Fibroblast of lung (primary cell): ENCODE data around the gene SCIN.

Source experiments
- EZH2 ChIP-seq: IDR thresholded peaks from 2 replicates; pipeline ENCODE4 v1.5.1; 2012; ENCODE audit warnings: low read length, control low read depth, mild to moderate bottlenecking; ENCODE audit errors: missing control alignments
- TF ChIP-seq, protein P1 (sequence below), 2 donors: IDR thresholded peaks in 1 of 2; conservative IDR thresholded peaks in 1 of 2; 1 replicate in 1 of 2; 2 replicates in 1 of 2; pipeline ENCODE4 v1.5.1; 2011 to 2012; ENCODE audit warnings: low read length in 2 of 2, control low read depth in 1 of 2, inconsistent platforms in 1 of 2, low read depth in 1 of 2, mild to moderate bottlenecking in 1 of 2

DNA sequence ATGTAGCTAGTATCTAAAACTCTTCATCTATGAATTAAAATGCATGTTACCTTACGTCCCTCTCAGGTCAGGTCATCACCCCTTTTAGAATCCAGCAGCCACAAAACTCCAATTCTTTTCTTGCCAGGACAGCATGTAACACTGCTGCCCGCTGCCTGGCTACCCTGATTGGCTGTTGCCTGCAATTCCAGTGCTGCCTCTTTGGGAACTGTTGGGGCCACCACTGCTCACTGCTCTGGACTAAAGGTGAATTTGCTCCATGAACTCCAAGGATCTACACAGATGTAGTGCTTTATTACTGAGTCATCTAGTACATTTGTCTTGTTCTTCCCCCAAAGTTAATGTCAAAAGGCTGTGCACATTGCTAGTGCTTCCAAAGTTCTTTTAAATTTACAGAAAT lies 40.4 kb downstream of the SCIN start:
- TF ChIP-seq, protein P1, sequence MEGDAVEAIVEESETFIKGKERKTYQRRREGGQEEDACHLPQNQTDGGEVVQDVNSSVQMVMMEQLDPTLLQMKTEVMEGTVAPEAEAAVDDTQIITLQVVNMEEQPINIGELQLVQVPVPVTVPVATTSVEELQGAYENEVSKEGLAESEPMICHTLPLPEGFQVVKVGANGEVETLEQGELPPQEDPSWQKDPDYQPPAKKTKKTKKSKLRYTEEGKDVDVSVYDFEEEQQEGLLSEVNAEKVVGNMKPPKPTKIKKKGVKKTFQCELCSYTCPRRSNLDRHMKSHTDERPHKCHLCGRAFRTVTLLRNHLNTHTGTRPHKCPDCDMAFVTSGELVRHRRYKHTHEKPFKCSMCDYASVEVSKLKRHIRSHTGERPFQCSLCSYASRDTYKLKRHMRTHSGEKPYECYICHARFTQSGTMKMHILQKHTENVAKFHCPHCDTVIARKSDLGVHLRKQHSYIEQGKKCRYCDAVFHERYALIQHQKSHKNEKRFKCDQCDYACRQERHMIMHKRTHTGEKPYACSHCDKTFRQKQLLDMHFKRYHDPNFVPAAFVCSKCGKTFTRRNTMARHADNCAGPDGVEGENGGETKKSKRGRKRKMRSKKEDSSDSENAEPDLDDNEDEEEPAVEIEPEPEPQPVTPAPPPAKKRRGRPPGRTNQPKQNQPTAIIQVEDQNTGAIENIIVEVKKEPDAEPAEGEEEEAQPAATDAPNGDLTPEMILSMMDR (conservative IDR thresholded peaks at IDR 0.05 in 1 of 2, IDR thresholded peaks at IDR 0.05 in 1 of 2; ENCODE audit: low read depth in 1 of 2, low read length in 2 of 2) = no peak
- no peak for TF ChIP-seq EZH2
